ENCODE results near the gene RAPGEF1.
"Not testable (repeated sequence)": the region's sequence is repeated elsewhere in the genome, so short reads cannot be mapped to it uniquely, and the experiment has no call there.

GRCh38 chr9:131549186-131549585, 190.7 kb downstream of the RAPGEF1 start:
- TF ChIP-seq, protein P1, sequence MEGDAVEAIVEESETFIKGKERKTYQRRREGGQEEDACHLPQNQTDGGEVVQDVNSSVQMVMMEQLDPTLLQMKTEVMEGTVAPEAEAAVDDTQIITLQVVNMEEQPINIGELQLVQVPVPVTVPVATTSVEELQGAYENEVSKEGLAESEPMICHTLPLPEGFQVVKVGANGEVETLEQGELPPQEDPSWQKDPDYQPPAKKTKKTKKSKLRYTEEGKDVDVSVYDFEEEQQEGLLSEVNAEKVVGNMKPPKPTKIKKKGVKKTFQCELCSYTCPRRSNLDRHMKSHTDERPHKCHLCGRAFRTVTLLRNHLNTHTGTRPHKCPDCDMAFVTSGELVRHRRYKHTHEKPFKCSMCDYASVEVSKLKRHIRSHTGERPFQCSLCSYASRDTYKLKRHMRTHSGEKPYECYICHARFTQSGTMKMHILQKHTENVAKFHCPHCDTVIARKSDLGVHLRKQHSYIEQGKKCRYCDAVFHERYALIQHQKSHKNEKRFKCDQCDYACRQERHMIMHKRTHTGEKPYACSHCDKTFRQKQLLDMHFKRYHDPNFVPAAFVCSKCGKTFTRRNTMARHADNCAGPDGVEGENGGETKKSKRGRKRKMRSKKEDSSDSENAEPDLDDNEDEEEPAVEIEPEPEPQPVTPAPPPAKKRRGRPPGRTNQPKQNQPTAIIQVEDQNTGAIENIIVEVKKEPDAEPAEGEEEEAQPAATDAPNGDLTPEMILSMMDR (IDR thresholded peaks at IDR 0.05), result not testable (repeated sequence)
- not testable (repeated sequence) for TF ChIP-seq ZFX (IDR thresholded peaks at IDR 0.05; ENCODE audit: borderline replicate concordance)

All from 22Rv1 (cell line).